Retina (tissue), 1 donor: ENCODE results near the gene SECISBP2L.

ENCODE experiments used
- DNase-seq: peaks from one replicate; pipeline ENCODE4 v3.0.0-alpha.2; 2016

Gene SECISBP2L

GRCh38 chr15:48962662-48963523 lies 83.4 kb downstream of the SECISBP2L start:
- peak; percentile 86 for DNase-seq

GRCh38 chr15:48955967-48956366 lies 90.3 kb downstream of the SECISBP2L start:
- no peak for DNase-seq

GRCh38 chr15:48955370-48955769 lies 90.9 kb downstream of the SECISBP2L start:
- DNase-seq = no peak

GRCh38 chr15:48954538-48954937 lies 91.7 kb downstream of the SECISBP2L start:
- DNase-seq = no peak

GRCh38 chr15:48946840-48947187 lies 99.4 kb downstream of the SECISBP2L start:
- no peak for DNase-seq

- no peak for DNase-seq
These were observed 100.0 kb downstream of the SECISBP2L start for GRCh38 chr15:48946074-48946839.

- no peak for DNase-seq
These were observed 100.9 kb downstream of the SECISBP2L start for GRCh38 chr15:48945386-48945785.

GRCh38 chr15:48941904-48942303 lies 104.3 kb downstream of the SECISBP2L start:
- DNase-seq = no peak

- no peak for DNase-seq
These were observed 105.7 kb downstream of the SECISBP2L start for GRCh38 chr15:48940508-48940907.

- DNase-seq = no peak
These were observed 106.6 kb downstream of the SECISBP2L start for GRCh38 chr15:48939648-48940047.
